ENCODE measurements around the gene NOC2L. TPM values are rescaled to one million over a fixed set of nuclear protein-coding genes. Genes with fewer than 3 reads are reported as not detected.

Gene NOC2L
- total RNA-seq, 1 donor from 2014 or later = 150 TPM

- Mint-ChIP-seq H3K36me3 (ENCODE audit: low read depth) (peaks cover 56% of the 10 kb centered on the region), H3K27me3 (ENCODE audit: low read depth) (peaks cover 7% of the 10 kb centered on the region), H3K9me3 (no peaks in the 10 kb centered on the region), H3K4me3 (ENCODE audit: low read depth) (no peak overlapping the region), H3K27ac (no peak overlapping the region), H3K4me1 (ENCODE audit: low read depth) (peaks cover 3% of the 10 kb centered on the region)
- intact Hi-C loops (cut with micrococcal nuclease) = no loop called here
- no peak for DNase-seq (ENCODE audit: low spot score)
Observed at GRCh38 chr1:945688-946556, 13.1 kb downstream of the NOC2L start.

- Mint-ChIP-seq H3K9me3 (no peaks in the 10 kb centered on the region), H3K27ac (no peak overlapping the region), H3K4me3 (ENCODE audit: low read depth) (no peak overlapping the region), H3K36me3 (ENCODE audit: low read depth) (peaks cover 45% of the 10 kb centered on the region), H3K27me3 (ENCODE audit: low read depth) (peaks cover 11% of the 10 kb centered on the region), H3K4me1 (ENCODE audit: low read depth) (peaks cover 3% of the 10 kb centered on the region)
- intact Hi-C loops (cut with micrococcal nuclease) = no loop called here
- DNase-seq (ENCODE audit: low spot score) = no peak
Observed at GRCh38 chr1:944341-945325, 14.4 kb downstream of the NOC2L start.

GRCh38 chr1:943545-944340 is 15.3 kb downstream of the NOC2L start:
- Mint-ChIP-seq H3K27me3 (ENCODE audit: low read depth) (peaks cover 16% of the 10 kb centered on the region), H3K27ac (no peak overlapping the region), H3K36me3 (ENCODE audit: low read depth) (peaks cover 36% of the 10 kb centered on the region), H3K9me3 (no peaks in the 10 kb centered on the region), H3K4me1 (ENCODE audit: low read depth) (peaks cover 3% of the 10 kb centered on the region), H3K4me3 (ENCODE audit: low read depth) (no peak overlapping the region)
- intact Hi-C loops (cut with micrococcal nuclease) = no loop called here
- DNase-seq (ENCODE audit: low spot score) = no peak

DNA sequence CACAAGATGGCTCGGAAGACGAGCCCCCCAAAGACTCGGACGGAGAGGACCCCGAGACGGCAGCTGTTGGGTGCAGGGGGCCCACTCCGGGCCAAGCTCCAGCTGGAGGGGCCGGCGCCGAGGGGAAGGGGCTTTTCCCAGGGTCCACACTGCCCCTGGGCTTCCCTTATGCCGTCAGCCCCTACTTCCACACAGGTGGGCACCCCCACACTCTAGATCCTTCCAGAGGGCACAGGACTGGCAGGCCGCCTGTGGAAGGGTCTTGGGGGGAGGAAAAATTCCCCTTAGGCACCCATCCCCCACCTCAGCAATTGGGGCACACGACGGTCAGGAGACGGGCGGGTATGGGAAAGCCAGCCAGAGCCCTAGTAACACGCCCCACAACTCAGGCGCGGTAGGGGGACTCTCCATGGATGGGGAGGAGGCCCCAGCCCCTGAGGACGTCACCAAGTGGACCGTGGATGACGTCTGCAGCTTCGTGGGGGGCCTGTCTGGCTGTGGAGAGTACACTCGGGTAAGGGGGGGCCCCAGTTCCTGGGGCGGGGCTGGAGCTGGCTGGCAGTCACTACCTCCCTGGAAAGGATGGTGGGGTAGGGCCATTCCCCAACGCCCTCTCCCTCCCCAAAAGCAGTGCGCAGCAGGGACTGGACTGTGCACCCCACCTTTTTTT is 16.1 kb downstream of the NOC2L start:
- intact Hi-C loops (cut with micrococcal nuclease) = no loop called here
- DNase-seq (ENCODE audit: low spot score) = no peak
- Mint-ChIP-seq H3K4me3 (ENCODE audit: low read depth) (no peak overlapping the region), H3K27me3 (ENCODE audit: low read depth) (peaks cover 23% of the 10 kb centered on the region), H3K36me3 (ENCODE audit: low read depth) (peaks cover 30% of the 10 kb centered on the region), H3K27ac (no peak overlapping the region), H3K9me3 (no peaks in the 10 kb centered on the region), H3K4me1 (ENCODE audit: low read depth) (peaks cover 3% of the 10 kb centered on the region)

- no peak for DNase-seq (ENCODE audit: low spot score)
- no peak overlapping the region for H3K4me3 Mint-ChIP-seq (ENCODE audit: low read depth)
- H3K36me3 Mint-ChIP-seq (ENCODE audit: low read depth) = peaks cover 30% of the 10 kb centered on the region
- intact Hi-C loops (cut with micrococcal nuclease) = no loop called here
- H3K27ac Mint-ChIP-seq = no peak overlapping the region
- H3K27me3 Mint-ChIP-seq (ENCODE audit: low read depth) = peaks cover 27% of the 10 kb centered on the region
- H3K9me3 Mint-ChIP-seq = no peaks in the 10 kb centered on the region
- peaks cover 3% of the 10 kb centered on the region for H3K4me1 Mint-ChIP-seq (ENCODE audit: low read depth)
Observed at GRCh38 chr1:942411-942821, 16.6 kb downstream of the NOC2L start.

DNA sequence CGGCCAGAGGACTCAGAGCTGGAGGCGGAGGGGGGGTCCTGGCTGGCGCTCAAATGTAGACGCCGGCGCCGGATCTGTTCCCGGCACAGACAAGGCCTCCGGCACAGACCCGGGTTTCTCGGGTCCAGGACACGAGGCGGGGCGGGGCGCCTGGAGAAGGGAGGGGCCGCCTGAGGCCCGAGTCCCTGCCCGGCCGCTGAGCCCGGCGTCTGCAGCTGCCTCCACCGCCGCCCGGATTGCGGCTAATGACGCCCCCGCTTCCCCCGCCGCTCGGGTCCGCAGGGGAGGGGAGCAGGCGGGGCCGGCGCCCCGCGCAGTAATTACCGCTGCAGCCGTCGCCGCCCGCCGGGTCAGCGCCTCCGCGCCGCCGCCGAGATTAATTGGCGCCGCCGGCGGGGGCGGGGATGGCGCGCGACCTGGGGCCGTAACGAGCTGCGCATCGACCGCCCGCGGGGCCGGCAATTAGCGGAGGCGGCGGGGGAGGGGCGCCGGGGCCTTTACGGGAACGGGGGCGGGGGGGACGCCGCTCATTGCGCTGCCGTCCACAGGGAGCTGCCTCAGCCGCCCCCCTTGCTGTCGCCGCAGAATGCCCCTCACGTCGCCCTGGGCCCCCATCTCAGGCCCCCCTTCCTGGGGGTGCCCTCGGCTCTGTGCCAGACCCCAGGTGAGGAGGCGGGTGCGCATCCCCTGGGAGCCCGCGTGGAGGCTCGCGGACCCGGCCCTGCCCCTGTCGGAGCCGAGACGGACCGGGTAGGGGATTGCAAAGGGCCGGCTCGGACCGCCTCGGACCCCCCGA is 17.3 kb downstream of the NOC2L start:
- peaks cover 3% of the 10 kb centered on the region for H3K4me1 Mint-ChIP-seq (ENCODE audit: low read depth)
- no peak for DNase-seq (ENCODE audit: low spot score)
- intact Hi-C loops (cut with micrococcal nuclease) = loop anchor here (2.0 kb wide), 2 partner anchors 17 to 37 kb away; partner anchors contain the start of gene NOC2L
- no peak overlapping the region for H3K4me3 Mint-ChIP-seq (ENCODE audit: low read depth)
- H3K27me3 Mint-ChIP-seq (ENCODE audit: low read depth) = peaks cover 28% of the 10 kb centered on the region
- no peak overlapping the region for H3K27ac Mint-ChIP-seq
- no peaks in the 10 kb centered on the region for H3K9me3 Mint-ChIP-seq
- peaks cover 24% of the 10 kb centered on the region for H3K36me3 Mint-ChIP-seq (ENCODE audit: low read depth)

- peaks cover 3% of the 10 kb centered on the region for H3K4me1 Mint-ChIP-seq (ENCODE audit: low read depth)
- no peak overlapping the region for H3K27ac Mint-ChIP-seq
- peaks cover 23% of the 10 kb centered on the region for H3K36me3 Mint-ChIP-seq (ENCODE audit: low read depth)
- intact Hi-C loops (cut with micrococcal nuclease) = loop anchor here (2.0 kb wide), 2 partner anchors 18 to 36 kb away; partner anchors contain the start of gene NOC2L
- DNase-seq (ENCODE audit: low spot score) = no peak
- no peaks in the 10 kb centered on the region for H3K9me3 Mint-ChIP-seq
- H3K4me3 Mint-ChIP-seq (ENCODE audit: low read depth) = peak overlapping the region; percentile 30
- peaks cover 30% of the 10 kb centered on the region for H3K27me3 Mint-ChIP-seq (ENCODE audit: low read depth)
Observed at GRCh38 chr1:941015-941587, 18.0 kb downstream of the NOC2L start.

- H3K36me3 Mint-ChIP-seq (ENCODE audit: low read depth) = peaks cover 16% of the 10 kb centered on the region
- H3K9me3 Mint-ChIP-seq = no peaks in the 10 kb centered on the region
- intact Hi-C loops (cut with micrococcal nuclease) = loop anchor here (2.0 kb wide), 2 partner anchors 18 to 36 kb away; partner anchors contain the start of gene NOC2L
- no peak for DNase-seq (ENCODE audit: low spot score)
- H3K4me3 Mint-ChIP-seq (ENCODE audit: low read depth) = no peak overlapping the region
- peaks cover 3% of the 10 kb centered on the region for H3K4me1 Mint-ChIP-seq (ENCODE audit: low read depth)
- peaks cover 34% of the 10 kb centered on the region for H3K27me3 Mint-ChIP-seq (ENCODE audit: low read depth)
- no peak overlapping the region for H3K27ac Mint-ChIP-seq
Observed at GRCh38 chr1:940107-941014, 18.7 kb downstream of the NOC2L start.

DNA sequence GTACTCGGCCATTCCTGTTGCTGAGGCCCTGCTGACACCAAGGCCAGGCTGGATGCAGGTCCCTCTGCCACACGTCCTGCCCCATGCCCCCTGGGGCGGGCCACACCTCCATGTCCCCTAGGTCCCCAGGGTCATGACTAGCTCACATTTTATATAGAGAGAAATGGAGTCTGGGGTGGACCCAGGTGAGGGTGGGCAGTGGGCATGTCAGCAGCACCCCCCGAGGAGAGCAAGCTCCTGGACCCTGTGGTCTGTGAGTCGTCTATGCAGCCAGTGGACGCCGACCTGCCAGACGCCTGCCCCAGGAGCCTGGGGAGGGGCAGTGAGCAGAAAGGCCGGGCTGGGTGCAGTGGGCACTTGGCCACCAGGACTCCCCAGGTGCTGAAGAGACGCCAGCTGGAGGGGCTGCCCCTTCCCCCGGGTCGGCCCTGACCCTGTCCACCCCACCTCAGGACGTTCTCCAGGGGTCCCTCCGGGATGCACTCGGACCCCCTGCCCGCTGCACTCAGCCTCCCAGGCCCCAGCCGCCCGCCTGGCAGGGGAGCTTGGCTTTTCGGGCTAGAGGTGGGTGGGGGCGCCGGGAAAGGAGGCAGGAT is 19.4 kb downstream of the NOC2L start:
- Mint-ChIP-seq H3K36me3 (ENCODE audit: low read depth) (peaks cover 8% of the 10 kb centered on the region), H3K4me3 (ENCODE audit: low read depth) (no peak overlapping the region), H3K9me3 (no peaks in the 10 kb centered on the region), H3K4me1 (ENCODE audit: low read depth) (peaks cover 3% of the 10 kb centered on the region), H3K27ac (no peak overlapping the region), H3K27me3 (ENCODE audit: low read depth) (peaks cover 39% of the 10 kb centered on the region)
- intact Hi-C loops (cut with micrococcal nuclease) = loop anchor here (2.0 kb wide), 2 partner anchors 19 to 35 kb away; partner anchors contain the start of gene NOC2L
- DNase-seq (ENCODE audit: low spot score) = no peak
